LoVo (cell line): ENCODE results near the gene MSI2.
A peak's percentile ranks its signal among the peaks of the same experiment; 100 is the strongest.

Experiments used
- DNase-seq: peaks from one replicate; pipeline ENCODE4 v3.0.0-alpha.2; 2016; ENCODE audit warnings: low spot score

The MSI2 gene

DNA sequence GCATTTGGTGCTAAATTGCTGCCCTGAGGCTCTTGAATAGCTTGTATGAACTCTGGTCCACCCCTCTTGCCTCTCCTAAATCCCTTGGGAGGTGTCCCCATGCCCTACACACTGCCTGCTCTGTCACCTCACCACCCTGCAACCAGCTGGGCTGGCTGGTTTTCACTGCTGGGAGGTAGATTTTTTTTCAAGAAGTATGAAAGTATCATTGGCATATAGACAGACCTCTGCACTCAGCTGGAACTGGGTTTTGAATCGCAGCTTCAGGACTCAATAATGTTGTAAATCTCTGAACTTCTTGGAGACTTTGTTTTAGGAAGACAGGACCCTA, 184.9 kb downstream of the MSI2 start:
- DNase-seq = no peak

DNA sequence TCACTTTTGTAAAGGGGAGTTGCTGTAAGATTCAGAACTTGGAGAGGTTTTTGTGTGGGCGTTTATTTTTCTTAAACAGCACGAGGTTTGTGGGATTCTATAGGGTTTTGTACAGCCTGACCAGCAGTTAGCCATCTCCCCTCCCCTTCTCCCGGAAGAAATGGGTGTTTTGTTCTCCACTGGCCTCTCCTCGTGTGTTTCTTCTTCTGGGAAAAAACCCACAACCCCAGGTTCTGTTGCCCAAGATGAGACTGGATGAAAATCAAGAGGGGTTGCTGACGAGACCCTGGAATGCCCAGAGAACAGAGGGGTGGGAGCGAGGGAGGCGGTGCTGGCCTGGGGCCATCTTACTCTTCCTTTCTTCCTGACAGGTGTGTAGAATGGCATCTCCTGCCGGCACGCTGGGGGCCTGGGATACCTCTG, 186.1 kb downstream of the MSI2 start:
- DNase-seq = no peak

DNA sequence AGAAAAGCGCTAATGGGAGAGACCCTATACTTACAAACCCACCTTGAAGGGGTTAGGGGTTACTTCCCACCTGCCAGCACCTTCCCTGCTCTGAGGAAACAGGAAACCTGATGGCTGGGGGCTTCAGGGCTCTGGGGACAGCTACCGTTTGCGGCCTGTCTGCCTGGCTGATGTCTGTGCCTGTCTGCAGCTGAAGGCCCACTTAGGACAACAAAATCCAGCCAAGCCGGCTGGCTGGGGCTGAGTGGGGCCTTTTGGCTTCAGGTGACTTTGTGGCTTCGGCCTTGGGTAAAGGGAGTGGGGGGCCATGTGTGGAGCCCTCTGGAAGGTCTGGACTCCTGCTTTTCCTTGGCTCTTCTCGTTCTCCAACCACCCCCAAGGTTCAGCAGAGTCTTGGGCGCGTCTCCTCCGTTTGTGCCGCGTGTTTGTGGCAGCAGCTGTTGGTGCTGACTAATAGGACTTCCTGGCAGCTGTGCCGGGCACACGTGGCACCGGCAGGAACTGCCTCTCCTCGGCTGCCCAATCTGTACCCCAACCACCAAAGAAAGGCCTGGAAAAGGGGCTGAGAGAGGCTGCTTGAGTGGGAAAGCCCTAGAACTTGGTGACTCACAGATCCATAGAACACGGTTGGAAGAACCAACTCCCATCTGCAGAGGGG, 186.7 kb downstream of the MSI2 start:
- DNase-seq = no peak

DNA sequence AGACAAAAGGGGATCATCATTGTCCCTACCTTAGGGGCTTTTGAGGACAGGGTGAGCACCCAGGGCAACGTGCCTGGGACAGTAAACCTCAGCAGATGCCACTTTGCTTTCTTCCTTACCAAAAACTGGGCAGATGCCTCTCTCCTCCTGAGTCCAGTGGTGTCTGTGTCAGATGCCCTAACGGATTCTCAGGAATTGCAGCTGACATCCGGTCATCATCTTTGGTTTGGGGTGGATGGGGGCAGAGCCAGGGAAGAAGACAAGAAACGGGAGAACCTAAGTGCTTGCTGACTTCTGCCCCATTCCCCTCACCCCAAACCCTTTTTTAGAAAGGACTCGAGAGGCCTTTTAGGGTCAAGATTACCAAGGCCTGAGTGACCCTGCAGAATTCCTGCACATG, 187.5 kb downstream of the MSI2 start:
- DNase-seq = no peak

DNA sequence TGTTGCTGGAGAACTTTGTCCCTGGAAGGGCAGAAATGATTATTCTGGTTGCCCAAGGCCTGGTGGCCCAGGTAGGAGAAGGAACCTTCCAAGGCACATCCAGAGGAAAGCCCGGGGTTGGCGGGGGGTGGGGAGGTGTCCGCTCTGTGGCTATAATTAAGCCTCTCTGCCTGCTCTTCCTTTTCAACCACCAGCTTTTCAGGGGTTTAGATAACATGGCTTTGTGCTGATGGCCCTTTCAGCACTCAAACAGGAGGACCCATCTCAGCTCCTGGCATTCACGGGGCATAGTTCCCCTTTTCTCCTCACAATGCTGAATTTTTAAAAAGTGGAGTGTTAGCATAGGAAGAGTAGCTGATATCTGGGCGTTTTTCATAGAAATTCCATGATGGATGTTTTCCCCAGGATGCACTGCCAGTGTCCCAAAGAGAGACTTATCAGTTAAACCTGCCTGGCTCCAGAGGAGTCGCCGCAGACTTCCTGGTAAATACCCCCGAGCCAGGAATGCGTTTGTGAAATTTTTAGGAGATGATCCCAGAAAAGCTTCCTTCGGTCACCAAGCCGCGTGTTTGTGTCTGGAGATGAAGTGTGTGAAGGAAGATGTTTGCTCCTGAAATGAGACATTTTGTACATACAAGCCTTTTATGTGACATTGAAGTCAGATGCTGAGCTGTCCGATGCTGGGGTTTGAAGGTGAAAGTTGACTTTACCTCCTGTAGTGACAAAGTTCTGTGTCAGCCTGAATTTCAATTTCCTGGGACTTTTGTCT, 188.5 kb downstream of the MSI2 start:
- DNase-seq = no peak

DNA sequence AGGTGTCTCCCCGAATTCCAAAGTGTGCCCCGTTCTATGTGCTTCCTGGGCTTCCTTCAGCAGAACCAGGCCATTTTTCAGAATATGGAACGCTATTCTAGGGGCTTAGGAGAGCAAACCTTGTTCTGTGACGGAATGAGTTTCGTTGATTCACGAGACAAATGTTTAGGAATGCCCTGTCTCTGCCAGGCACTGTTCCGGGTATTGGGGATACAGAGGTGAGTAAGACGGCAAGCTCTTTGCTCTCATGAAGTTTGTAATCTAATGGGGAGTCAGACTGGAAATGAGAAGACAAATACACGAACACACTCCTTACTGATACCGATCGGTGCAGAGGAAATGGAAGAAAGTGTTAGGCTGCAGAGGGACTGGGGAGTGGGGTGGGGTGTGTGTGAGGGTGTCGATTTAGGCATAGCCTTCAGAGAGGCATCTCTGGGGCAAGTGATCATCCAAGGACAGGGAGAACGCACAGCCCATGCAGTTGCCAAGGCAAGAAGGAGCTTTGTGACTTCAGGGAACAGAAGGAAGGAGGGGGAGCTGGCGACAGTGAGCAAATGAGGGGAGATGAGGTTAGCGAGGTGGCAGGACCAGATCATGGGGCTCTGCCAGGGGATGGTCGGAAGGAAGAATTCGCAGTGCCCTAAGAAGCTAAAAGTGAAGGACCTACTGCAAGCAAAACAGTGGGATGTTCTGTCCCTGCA, 189.6 kb downstream of the MSI2 start:
- no peak for DNase-seq

DNA sequence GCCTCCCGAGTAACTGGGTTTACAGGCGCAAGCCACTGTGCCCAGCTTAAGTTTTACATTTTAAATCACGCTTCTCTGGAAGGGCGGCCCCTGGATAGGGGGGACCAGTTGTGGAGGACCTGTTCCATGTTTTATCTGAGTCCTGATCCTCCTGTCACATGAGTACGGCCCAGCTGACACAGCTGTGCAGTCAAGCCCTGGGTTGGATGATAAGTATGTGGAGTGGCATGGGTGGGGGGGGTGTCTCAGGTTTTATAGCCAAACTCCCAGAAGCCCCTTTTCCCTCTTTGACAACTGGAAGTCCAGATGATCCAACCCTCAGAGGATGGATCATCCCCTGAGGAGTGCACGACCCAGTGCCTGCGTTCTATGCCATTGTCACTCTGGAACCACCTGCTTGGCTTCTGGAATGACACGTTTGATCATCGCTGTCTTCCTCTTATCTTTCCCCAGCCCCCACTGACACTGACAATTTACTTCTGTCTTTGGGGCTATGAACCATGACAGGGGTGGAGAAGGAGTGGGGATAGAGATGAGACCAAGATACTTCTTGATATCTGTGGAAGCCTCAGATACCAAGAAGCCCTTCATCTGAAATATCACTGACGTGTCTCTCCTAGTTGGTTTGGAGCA, 191.2 kb downstream of the MSI2 start:
- no peak for DNase-seq

DNA sequence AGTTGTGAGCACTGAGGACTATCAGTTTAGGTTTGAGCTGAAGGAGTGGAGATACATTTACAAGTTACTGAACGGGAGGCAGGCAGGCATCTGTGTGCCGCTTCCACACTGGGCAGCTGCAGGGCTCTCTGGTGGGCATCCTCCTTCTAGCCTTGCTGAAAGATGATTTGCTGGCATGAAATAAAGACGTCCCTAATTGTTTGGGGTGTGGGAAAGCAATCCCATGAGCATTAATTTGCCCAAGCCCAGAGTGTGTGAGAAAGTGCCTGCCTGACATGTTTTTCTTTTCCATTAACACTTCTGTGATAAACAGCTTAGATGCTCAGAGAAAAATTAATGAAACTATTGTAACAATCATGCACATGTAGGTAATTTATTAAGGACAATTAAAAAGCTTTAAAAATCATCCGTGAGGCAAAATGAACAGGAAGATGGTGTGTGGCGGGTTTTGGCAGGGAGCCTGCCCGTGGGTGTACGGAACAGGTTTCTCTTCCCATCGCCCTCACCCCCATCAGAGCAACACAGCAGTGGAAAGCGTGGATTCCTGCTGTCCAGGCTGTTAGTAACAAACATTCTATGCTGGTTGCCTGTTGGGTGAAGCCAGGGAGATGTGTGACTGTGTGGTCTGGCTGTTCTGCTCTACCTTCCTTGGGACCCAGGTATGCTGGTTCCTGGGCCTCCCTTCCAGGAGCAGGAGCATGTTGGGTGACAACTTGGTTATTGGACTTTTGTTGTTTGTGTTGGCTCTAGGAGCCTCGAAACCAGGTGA, 191.9 kb downstream of the MSI2 start:
- no peak for DNase-seq

DNA sequence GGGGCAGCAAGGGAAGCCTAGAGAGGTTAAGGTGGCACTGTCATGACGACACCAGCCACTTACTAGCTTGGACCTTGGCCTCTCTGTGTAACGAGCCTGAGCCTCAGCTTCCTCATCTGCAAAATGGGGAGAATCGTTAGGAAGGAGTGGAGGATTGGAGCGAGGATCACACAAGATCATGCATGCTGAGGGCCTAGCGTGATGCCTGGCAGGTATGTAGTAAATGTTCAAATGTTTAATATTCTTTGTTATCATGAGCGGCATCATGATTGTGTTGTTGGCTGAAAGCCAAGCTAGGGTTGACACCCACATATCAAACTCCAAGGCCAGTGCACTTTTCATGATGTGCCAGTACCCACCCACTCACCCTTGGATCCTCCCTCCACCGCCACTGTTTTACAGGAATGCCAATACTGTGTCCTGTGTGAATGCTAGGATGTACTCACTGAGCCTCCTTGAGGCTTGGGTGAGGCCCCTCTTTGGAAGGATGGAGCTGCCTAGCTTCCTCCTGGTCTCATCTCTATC, 192.5 kb downstream of the MSI2 start:
- DNase-seq = no peak

DNA sequence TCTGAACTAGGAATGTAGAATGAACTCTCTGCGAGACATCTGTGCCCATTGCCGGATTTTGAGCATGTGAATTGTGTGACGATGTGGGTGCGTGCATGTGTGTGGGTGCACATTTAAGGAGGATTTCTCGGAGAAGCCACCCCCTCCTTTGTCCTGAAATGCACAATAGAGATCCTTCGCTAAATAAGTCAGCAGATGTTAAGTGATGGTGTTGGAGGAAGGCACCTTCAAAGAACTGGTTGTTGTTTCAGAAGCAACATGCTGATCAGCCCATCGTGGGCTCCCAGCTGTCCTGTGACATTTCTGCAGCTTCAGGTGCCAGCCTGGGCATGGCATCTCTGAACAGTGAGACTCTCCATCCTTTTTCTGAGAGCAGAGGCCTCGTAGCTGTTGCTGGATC, 194.9 kb downstream of the MSI2 start:
- no peak for DNase-seq

DNA sequence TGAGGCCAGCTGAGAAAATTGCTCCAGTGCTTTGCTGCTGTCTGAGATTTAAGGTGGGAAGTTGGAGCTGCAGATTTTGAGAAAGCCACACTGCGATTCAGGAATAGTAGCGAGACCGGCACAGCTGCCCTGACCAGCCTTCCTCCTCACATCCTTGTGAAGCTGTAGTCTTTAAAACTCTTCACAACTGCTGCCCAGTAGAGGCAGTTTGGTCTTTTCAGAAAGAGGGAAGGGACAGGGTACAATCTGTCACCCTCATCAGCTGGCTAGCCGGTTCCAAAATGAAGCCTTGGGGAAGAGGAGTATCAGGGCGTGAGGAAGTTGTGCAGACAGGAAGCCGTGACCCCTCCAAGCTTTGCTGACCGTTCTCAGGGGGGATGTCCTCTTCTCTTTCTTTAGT, 195.3 kb downstream of the MSI2 start:
- DNase-seq = no peak

DNA sequence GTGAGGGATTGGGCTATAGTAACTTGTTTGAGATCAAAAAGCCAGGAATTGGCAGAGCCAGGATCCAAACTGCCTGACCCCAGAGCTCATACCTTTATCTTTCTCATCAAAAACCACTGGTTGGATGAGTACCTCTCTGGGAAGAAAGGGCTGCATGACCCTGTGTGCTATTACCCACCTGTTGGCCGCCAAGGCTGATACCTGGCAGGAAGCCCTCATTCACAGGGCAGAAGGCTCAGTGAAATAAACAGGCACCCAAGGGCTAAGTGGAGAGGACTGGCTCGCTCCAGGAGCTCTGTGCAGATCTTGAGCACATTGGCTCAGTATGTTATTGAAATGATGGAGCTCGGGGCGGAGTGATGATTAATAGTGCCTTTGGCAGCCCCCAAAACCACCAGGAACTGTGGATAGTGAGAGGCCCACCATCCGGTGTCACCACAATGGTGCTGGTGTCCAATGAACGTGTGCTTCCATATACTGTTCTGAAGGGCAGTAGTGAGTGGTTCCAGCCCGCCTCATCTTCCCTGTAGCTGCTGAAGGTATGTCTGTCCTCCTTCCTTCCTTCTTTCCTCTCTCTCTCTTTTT, 197.6 kb downstream of the MSI2 start:
- no peak for DNase-seq

DNA sequence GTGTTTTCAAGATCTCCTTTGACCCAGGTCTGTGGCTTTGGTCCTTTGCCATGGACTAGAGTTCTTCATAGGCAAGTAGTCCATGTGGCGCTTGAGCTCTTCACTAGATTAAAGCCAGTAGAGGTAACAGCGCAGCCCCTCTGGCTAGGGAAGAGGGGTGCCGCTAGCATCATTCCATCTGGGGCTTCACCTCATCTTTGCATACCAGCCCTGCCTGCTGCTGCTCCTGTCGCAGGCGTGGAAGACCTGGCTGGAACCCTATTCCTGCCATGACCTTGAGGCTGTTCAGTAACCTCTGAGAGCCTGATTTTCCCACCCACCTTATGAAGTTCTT, 198.4 kb downstream of the MSI2 start:
- no peak for DNase-seq

DNA sequence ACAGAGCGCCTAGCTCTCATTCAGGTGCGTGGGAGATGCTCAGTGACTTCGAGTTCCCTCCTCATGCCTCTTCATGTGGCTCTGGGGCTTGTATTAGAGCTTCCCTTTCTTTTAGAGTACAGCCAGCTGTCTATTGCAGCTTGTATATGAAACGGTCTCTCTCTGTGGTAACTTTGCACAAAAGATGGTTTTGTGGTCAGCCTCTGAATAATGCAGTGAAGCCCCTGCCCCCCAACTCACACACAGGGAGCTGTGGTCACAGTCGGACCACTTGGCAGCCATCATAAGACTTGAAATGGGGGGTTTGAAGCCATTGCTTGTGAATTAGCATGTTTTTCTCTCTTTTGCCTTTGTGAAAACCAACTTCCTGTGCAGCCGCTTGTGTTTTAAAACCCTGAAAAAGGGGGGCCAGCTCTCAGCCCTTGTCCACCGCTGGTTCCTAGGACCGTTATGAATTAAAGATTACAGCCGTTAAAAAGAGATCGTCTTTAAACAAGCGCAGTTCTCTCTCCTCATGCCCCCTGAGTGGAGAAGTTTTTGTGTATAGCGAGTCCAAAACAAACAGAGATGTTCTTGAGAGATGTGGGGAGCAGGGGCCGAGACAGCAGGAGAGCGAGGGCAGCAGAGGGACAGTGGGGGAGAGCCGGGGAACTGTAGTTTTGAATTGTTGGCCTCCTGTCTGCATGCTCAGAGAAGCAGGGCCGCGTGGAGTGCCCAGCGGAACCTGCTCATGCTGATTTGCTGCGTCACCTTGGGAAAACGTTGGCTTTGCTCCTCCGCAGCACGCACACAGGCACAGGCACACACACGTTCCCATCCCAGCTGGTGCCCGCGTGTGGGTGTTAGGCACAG, 199.0 kb downstream of the MSI2 start:
- DNase-seq = no peak

DNA sequence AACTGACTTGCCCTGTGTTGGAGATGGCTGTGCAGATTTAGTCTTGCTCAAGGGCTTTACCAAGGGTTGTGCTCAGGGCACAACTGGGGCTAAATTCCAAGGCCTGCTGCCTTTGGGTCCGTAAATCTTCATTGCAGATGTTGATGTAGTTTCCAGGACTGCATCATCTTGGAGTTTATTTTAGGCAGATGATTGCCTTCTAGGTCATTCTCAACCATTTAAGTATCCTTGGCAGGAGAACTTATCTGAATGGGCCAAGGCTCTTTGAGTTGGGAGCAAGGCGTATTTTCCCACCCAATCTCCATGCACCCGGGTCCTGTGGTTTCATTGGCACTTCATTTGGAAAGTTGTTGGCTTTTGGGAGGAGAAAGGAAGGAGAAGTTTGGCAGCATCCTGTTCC, 200.3 kb downstream of the MSI2 start:
- no peak for DNase-seq

DNA sequence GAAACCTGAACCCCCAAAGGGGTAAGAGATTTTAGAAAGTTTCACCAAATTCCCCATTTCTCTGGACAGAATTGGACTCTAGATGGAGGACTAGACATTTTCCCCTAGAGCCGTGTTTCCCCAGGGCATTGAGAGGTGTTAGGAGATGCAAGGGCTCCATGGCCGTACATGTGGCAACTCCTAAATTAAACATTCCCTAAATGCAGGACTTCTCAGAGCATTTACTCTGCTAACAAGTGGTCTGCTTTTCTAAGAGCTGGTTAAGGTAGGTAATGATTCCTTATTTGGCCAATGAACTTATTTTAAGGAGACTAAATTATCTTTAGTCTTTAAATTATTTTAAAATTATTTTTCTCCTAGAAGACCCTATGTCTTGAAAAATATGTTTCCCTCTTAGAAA, 200.9 kb downstream of the MSI2 start:
- DNase-seq = no peak

DNA sequence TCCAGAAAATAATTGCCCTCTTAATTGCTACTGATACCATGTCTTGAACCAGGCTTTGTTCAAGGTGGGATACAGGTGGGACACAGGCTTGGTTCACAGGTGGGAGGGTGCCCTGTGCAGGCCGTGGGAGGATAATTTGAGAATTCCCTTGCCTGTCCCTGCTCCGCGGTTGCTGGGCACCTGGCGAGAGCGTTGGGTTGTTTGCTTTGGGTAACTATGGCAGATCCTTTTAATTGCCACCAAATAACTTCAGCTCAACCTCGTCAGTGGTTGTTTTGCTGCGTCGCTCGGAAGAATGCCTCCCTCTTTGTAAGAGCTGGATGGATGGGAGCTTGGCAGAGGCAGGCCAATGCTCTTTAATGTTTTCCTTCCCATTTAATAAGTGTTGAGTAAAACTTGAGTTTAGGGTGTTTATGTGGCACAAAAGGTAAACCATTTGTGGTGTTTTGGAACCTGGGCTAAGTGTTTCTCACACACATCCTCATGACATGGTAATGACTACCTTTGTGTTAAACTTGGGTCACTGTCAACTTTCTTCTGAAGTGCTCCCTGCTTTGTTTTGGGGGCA, 202.5 kb downstream of the MSI2 start:
- DNase-seq = no peak

DNA sequence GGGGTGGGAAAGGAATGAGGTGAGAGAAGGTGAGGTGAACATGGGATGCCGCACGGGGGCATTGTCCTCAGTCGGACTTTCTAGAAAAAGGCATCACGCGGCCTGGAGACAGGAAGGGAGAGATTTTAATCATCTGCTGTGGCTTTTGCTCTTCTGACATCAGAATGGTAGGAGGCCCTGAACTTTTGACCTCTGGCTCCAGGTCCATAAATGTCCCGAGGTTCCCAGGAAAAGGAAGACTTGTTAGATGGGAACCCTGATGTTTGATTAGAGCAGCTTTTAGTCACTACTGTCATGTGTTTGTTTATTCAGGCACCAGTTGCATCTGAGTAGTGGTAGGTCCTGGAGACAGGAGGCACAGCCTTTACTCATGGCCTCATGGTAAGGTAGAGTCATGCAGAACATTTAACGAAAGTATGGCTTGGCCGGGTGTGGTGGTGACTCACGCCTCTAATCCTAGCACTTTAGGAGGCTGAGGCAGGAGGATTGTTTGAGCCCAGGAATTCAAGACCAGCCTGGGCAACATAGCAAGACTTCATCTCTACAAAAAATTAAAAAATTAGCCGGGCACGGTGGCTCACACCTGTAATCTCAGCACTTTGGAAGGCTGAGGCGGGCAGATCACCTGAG, 203.1 kb downstream of the MSI2 start:
- DNase-seq = peak; percentile 57

DNA sequence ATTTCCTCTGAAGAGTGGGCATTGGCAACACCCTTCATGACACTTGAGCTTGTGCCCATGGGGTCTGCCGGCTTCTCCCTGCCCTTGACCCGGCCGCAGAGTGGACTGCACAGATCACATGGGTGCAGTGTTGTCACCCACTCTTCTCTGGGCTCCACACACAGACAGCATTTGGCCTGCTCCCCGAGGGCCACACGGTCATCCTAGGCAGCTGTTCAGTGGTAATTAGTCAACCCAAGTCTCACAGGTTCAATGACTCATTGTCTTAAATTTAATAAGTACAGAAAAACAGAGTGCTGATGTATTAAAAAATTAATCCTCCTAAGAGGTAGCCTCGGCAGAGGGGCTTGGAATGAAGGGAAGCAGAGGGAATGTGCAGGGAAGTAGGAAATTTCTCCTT, 204.8 kb downstream of the MSI2 start:
- DNase-seq = no peak

DNA sequence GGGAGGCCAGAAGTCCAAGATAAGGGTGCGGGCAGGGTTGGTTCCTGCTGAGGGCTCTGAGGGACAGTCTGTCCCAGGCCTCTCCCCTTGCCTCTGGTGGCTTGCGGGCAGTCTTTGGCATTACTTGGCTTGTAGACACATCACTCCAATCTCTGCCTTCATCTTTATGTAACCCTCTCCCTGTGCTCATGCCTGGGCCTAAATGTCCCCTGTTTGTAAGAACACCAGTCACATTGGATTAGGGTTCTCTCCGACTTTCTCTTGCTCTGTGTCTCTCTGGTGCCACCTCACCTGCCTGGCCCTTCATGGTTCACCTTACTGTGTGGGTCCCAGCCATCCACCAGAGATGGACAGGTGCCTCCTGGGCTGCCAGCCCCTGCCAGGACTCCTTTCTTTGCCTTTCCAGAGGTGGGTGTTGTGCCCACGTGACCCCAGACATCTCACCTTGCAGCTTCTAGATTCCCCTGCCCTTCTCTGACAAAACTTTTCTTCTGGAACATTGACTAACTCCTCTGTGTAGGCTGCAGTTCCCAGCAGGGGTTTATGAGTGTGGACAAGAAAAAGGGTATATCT, 205.8 kb downstream of the MSI2 start:
- DNase-seq = no peak
